NCI-H1417 treated with DMSO at 0.1 percent for 48 hours (cell line): ENCODE results near the gene PRTN3.
A peak's percentile ranks its signal among the peaks of the same experiment; 100 is the strongest.

Experiments used
- DNase-seq: peaks from one replicate; lab custom pipeline; 2025; lab: John Stamatoyannopoulos, UW

The PRTN3 gene

GRCh38 chr19:840519-841206, at the start of gene PRTN3:
Gene PRTN3, plus strand, starts transcription at chr19:840999. Its CDS starts 10 bp downstream, at chr19:841009.
- no peak for DNase-seq

DNA sequence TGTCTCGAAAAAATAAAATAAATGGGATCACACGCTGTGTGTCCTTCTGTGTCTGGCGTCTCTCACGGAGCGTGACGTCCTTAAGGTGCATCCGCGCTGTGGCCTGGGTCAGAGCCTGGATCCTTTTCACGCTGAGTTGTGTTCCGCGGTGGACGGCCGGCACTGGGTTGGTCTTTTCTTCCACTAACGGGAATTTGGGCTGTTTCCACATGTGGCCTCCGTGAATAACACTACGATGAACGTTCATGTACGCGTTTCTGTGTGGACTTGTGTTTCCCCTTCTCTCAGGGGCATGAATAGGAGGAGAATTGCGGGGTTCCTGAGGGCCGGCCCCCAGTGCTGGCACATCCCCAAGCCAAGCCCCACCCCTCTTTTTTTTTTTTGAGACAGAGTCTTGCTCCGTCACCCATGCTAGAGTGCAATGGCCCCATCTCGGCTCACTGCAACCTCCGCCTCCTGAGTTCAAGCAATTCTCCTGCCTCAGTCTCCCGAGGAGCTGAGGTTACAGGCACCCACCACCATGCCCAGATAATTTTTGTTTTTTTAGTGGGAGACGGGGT, 49.7 kb upstream of the PRTN3 start:
- DNase-seq, result no peak

- no peak for DNase-seq
These were observed 49.1 kb upstream of the PRTN3 start for GRCh38 chr19:791567-792305.

DNA sequence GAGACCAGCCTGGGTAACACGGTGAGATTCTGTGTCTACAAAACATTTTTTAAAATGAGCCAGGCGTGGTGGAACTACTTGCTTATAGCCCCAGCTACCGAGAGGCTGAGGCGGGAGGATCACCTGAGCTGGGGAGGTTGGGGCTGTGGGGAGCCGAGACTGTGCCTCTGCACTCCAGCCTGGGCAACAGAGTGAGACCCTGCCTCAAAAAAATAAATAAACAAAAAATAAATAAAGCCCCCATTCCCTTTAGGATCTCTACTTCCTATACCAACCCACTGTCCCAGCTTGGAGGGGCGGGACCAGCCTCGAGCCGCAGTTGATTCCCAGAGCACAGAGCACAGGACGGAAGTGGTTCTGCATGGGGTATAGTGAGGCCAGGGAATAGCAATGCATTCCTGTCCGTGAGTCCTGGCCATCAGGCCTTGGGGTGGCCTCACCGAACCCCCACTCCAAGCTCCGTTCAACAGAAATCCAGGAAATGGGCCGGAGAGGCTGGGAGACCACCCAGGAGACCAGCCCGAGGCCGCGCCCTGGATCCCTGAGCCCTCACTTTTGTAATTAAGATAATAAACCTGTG, 48.4 kb upstream of the PRTN3 start:
- DNase-seq, result no peak

- no peak for DNase-seq
These were observed 47.0 kb upstream of the PRTN3 start for GRCh38 chr19:793806-794205.

DNA sequence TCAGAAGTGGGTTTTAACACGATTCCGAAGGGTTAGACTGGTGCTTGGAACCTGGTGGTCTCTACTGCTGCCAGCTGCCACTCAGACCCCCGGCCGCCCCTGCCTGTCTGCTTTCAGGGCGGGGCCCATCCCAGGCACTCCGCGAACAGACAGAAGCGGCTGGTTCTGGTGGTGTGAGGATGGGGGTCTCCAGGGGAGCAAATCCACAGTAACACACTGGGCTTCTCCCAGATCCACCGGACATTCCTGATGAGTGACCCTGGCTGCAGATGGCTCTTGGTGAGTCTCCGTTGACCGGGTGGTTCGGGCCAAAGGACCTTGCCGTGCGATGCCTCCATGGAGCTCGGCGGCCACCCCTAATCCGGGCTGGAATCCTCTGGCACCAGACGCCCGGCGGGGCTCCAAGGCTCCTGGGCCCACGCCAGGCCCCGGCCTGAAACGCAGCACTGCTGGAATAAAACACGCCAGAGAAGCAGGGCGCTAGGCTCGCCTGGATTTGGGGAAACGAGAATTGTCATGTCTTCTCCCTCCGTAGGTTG, 45.7 kb upstream of the PRTN3 start:
- no peak for DNase-seq

DNA sequence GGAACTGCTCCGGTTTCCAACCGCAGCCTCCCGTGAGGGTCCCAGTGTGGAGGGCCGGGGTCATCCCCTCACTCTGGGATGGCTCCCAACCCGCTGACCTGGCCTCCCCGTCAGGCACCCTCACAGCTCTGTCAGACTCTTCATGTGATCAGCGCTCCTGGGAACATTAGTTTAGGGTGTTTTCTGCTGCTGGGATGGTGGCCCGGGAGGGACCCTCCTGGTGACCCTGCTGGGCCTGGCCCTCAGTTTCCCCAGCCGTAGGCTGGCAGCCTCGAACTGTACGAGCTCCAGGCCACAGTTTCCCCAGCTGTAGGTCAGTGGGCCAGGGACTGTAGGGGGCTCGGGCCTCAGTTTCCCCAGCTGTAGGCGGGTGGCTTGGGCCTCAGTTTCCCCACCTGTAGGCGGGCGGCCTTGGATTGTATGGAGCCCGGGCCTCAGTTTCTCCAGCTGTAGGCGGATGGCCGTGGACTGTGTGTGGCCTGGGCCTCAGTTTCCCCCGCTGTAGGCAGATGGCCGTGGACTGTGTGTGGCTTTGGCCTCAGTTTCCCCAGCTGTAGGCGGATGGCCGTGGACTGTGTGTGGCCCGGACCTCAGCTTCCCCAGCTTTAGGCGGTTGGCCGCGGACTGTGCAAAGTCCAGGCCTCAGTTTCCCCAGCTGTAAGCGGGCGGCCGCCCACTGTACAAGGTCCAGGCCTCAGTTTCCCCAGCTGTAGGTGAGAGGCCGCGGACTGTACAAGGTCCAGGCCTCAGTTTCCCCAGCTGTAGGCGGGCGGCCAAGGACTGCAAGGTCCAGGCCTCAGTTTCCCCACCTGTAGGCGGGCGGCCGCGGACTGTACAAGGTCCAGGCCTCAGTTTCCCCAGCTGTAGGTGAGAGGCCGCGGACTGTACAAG, 44.9 kb upstream of the PRTN3 start:
- no peak for DNase-seq

GRCh38 chr19:796692-797527, 43.9 kb upstream of the PRTN3 start, which contains the start of gene PTBP1:
Gene PTBP1, plus strand, starts transcription at chr19:797452. Its CDS starts 46 bp downstream, at chr19:797498.
- peak; percentile 100 for DNase-seq

GRCh38 chr19:797528-798414, 43.0 kb upstream of the PRTN3 start:
- DNase-seq, result peak; percentile 53

- no peak for DNase-seq
These were observed 42.3 kb upstream of the PRTN3 start for GRCh38 chr19:798415-799075.

- DNase-seq, result no peak
These were observed 41.5 kb upstream of the PRTN3 start for GRCh38 chr19:799076-799881.

DNA sequence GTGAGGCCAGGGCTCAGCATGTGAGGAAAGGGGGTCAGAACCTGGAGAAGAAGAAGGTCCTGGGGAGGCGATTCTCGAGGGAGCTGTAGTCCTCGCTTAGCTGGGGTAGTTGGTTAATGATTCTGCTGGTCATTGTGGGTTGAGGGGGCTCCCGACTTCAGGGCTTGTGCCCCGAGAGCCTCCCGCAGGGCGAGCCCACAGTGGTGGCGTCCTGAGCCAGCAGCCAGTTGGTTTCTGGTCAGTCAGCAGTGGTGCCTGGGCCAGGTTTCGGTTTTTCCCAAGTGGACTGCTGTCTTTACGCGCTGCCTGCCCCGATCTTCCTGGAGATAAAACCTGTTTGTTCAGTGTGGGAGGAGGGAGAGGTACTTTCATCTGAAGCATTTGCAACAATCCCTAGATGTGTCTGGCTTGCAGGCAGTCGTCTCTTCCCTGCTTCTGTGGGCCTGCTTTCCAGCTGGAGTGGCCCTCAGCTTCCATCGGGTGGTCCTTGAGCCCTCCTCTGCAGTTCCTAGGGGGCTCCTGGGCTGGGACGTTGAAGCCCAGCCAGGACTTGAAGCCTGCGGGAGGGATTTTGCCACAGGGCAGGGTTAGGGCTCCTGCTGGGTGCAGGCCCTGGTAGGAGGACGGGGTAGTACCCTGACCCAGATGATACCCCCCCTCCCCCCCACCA, 40.3 kb upstream of the PRTN3 start:
- no peak for DNase-seq

DNA sequence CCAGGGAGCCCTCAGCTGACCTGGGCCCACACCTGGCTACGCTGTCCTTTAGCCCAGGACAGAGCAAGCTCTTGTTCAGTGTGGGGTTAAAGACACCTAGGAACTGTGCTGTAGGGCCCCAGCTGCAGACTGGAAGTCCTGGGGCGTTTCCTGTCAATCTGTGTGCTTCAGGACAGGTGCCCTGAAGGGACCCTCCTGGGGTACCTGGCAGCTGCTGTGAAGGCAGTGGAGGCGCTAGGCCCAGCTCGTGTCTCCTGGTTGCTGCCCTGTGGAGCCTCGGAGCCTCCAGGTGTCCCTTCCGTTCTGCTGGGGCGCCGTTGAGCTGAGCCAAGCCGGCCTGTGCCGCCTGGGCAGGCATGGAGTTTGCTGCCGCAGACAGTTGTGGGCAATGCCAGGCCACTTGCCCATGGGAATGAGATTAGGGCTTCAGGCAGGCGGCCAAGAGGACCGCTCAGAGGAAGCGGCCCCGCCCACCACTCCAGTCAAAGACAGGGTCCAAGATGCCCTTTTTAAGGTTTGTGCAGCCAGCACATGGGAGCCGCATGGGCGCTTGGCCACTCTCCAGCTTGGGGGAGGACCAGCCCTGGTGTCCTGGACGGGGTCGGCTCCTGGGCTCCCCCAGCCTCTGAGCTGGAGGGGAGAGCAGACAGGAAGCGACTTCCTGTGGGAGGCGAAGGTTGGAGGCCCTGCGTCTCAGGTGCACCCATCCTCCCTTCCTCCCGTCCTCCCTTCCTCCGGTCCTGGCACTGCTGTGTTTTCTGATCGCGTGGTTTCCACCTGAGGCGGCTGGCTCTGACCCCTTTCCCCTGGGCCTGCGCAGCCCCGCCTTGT, 39.6 kb upstream of the PRTN3 start:
- no peak for DNase-seq

- no peak for DNase-seq
These were observed 38.8 kb upstream of the PRTN3 start for GRCh38 chr19:801861-802497.

GRCh38 chr19:802498-803098, 38.2 kb upstream of the PRTN3 start:
- DNase-seq, result no peak

GRCh38 chr19:803099-803561, 37.7 kb upstream of the PRTN3 start:
- DNase-seq, result no peak
